DND-41 (cell line): ENCODE results near the gene RHBDF1.

Source experiments
- ATAC-seq: fragments of 200-7000 bp; cut with Tn5 transposase; 3 replicates; pipeline ENCODE4 v1.9.1; 2021; ENCODE audit warnings: low read depth; ENCODE audit not compliant: insufficient read depth
- DNase-seq: peaks from one replicate; pipeline ENCODE4 v3.0.0-alpha.2; 2020
- H2AFZ ChIP-seq: 2 replicates; pipeline ENCODE4 v1.6.0; 2012; ENCODE audit warnings: low read depth, low read length
- H3K27ac ChIP-seq: 2 replicates; pipeline ENCODE4 v1.5.1; 2012; ENCODE audit warnings: low read length, inconsistent platforms
- H3K27me3 ChIP-seq: fragments of 200-600 bp; sonication (generic); 2 replicates; pipeline ENCODE4 v1.6.0; 2012; ENCODE audit warnings: low read length, mild to moderate bottlenecking, inconsistent platforms; ENCODE audit not compliant: insufficient read depth, poor library complexity
- H3K36me3 ChIP-seq: 2 replicates; pipeline ENCODE4 v1.5.1; 2012; ENCODE audit warnings: low read length, inconsistent platforms; ENCODE audit not compliant: insufficient read depth
- H3K4me1 ChIP-seq: 2 replicates; pipeline ENCODE4 v1.5.1; 2012; ENCODE audit warnings: mild to moderate bottlenecking, low read length; ENCODE audit not compliant: insufficient read depth
- H3K4me2 ChIP-seq: 2 replicates; pipeline ENCODE4 v1.6.0; 2012; ENCODE audit warnings: mild to moderate bottlenecking, moderate library complexity, low read length, inconsistent platforms; ENCODE audit not compliant: insufficient read depth
- H3K4me3 ChIP-seq, 2 experiments: fragments of 200-600 bp in 1 of 2; shearing (Covaris generic) in 1 of 2; 2 replicates each; pipeline ENCODE4 v1.5.1; 2012 to 2016; ENCODE audit warnings: inconsistent platforms in 2 of 2, low read length in 2 of 2, mild to moderate bottlenecking in 2 of 2, low read depth in 1 of 2, moderate library complexity in 1 of 2
- H3K79me2 ChIP-seq: 2 replicates; pipeline ENCODE4 v1.6.0; 2012; ENCODE audit warnings: low read length, inconsistent platforms; ENCODE audit not compliant: insufficient read depth
- H3K9ac ChIP-seq: 2 replicates; pipeline ENCODE4 v1.6.0; 2012; ENCODE audit warnings: low read depth, mild to moderate bottlenecking, inconsistent platforms, low read length, moderate library complexity
- H3K9me3 ChIP-seq: 2 replicates; pipeline ENCODE4 v1.5.1; 2012; ENCODE audit warnings: low read length, moderate library complexity, mild to moderate bottlenecking, inconsistent platforms; ENCODE audit not compliant: insufficient read depth, severe bottlenecking
- H4K20me1 ChIP-seq: 2 replicates; pipeline ENCODE4 v1.6.0; 2012; ENCODE audit warnings: low read length; ENCODE audit not compliant: insufficient read depth
- CTCF ChIP-seq: IDR thresholded peaks from 2 replicates; pipeline ENCODE4 v1.5.1; 2012; ENCODE audit warnings: borderline replicate concordance, low read length, moderate library complexity, mild to moderate bottlenecking; ENCODE audit not compliant: poor library complexity, severe bottlenecking; ENCODE audit errors: extremely low read depth
- EZH2 ChIP-seq: IDR thresholded peaks from 3 replicates; pipeline ENCODE4 v1.6.1; 2012; ENCODE audit warnings: borderline replicate concordance, low read depth, mild to moderate bottlenecking, moderate library complexity, low read length, inconsistent platforms; ENCODE audit not compliant: severe bottlenecking

RHBDF1 gene

GRCh38 chr16:72561-73548, at the start of gene RHBDF1:
Gene RHBDF1 (minus strand): TSS chr16:72631. CDS start chr16:65015, 7,616 bp downstream.
- no peaks in the 10 kb centered on the region for H3K9me3 ChIP-seq
- H4K20me1 ChIP-seq, result no peaks in the 10 kb centered on the region; the same call in none of the 2 replicates
- ATAC-seq, result no peak
- H3K4me2 ChIP-seq, result no peak within 1 kb of the TSS
- H3K27ac ChIP-seq, result no peak within 1 kb of the TSS
- no peak for DNase-seq
- H3K27me3 ChIP-seq, result no peaks in the 10 kb centered on the region
- H3K9ac ChIP-seq, result no peak within 1 kb of the TSS
- H3K4me3 ChIP-seq, result no peak within 1 kb of the TSS
- no peaks in the 10 kb centered on the region for H3K36me3 ChIP-seq
- H2AFZ ChIP-seq, result no peak within 1 kb of the TSS
- H3K4me1 ChIP-seq, result peaks cover 25% of the 10 kb centered on the region
- no peaks in the 10 kb centered on the region for H3K79me2 ChIP-seq
- TF ChIP-seq CTCF (no peak), EZH2 (no peak)

DNA sequence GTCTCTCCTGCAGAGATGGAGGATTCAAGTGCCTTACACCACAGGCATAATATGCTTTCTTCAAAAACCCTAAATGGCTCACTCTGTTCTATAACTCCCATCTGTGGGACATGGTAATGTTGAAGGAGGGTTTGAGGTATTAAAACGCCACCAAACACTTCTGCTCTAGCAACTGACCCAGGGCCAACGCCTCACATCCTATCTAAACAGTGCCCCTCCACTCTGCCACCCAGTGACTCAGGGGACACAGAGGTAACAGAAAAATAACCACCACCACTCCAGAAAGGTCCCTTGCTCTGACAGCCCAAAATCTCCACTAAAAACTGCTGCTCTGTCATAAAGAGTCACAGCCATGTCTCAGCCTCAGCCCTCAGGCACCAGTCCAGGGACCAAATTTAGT, 48.3 kb upstream of the RHBDF1 start:
- no peak overlapping the region for H3K9ac ChIP-seq
- no peaks in the 10 kb centered on the region for H3K27me3 ChIP-seq
- TF ChIP-seq EZH2, result no peak
- no peak for TF ChIP-seq CTCF
- ATAC-seq (no peak), DNase-seq (no peak)
- no peak overlapping the region for H3K4me2 ChIP-seq
- peaks cover 14% of the 10 kb centered on the region; the same call in 1 of the 2 replicates for H3K79me2 ChIP-seq
- peaks cover 37% of the 10 kb centered on the region for H3K36me3 ChIP-seq
- H3K27ac ChIP-seq, result no peak overlapping the region
- H3K9me3 ChIP-seq, result no peaks in the 10 kb centered on the region
- H4K20me1 ChIP-seq, result peaks cover 34% of the 10 kb centered on the region
- no peak overlapping the region for H3K4me3 ChIP-seq
- no peaks in the 10 kb centered on the region for H3K4me1 ChIP-seq
- no peak overlapping the region for H2AFZ ChIP-seq

DNA sequence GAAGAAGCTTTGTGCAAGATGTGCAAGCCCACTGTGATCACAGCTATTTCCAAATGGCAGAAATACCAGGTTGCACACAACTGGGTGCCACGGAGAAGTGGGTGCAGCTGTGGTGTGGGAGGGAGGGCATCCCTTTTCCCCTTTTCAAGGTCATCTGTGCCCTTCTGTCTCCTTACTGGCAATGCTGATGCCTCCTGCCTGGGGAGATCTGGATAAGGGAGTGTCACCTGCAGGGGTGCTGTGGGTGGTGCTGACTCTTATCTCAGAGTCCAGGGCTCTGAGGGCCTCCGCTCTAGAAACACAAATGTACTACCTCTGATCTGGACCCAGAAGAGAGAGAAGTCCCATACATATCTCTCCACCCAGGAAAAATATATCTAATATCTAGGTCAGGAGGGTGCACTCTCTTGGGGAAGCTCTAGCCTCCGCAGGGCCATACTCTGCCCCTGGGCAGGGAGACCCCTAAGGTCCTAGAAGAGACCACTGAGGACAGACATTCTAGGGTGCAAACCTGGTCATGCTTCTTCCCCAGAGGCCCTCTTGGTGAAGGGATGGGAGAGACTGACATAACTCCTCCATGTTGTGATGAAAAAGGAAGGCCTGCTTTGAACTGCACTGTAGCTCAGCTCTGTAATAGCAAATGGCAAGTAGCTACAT, 47.5 kb upstream of the RHBDF1 start:
- peaks cover 27% of the 10 kb centered on the region for H4K20me1 ChIP-seq
- H3K9ac ChIP-seq, result no peak overlapping the region
- peaks cover 10% of the 10 kb centered on the region; the same call in 1 of the 2 replicates for H3K79me2 ChIP-seq
- no peak for TF ChIP-seq CTCF
- no peak for TF ChIP-seq EZH2
- H2AFZ ChIP-seq, result no peak overlapping the region
- no peak overlapping the region for H3K27ac ChIP-seq
- H3K4me3 ChIP-seq, result no peak overlapping the region
- no peaks in the 10 kb centered on the region for H3K27me3 ChIP-seq
- DNase-seq (no peak), ATAC-seq (no peak)
- H3K9me3 ChIP-seq, result no peaks in the 10 kb centered on the region
- peaks cover 32% of the 10 kb centered on the region for H3K36me3 ChIP-seq
- no peak overlapping the region for H3K4me2 ChIP-seq
- H3K4me1 ChIP-seq, result no peaks in the 10 kb centered on the region
